Natural killer cell (primary cell): ENCODE results near the gene MYBPC2. TPM values are rescaled to one million over a fixed set of nuclear protein-coding genes. Genes with fewer than 3 reads are reported as not detected.
A peak's percentile ranks its signal among the peaks of the same experiment; 100 is the strongest.

ENCODE experiments used
- ATAC-seq, 3 donors: fragments of 150-1000 bp in 2 of 3; fragments of 200-7000 bp in 1 of 3; cut with Tn5 transposase; 1 replicate in 1 of 3; 2 replicates in 2 of 3; pipeline ENCODE4 v1.10.0; 2021; ENCODE audit warnings: mild to moderate bottlenecking in 2 of 3, moderate library complexity in 2 of 3
- DNase-seq, 2 donors: peaks; one replicate each; pipeline versions ENCODE4 v3.0.0 to v3.0.0-alpha.2; 2013 to 2021; ENCODE audit warnings: mixed read lengths in 1 of 2
- H3K27ac ChIP-seq: one replicate; pipeline ENCODE4 v1.5.1; 2013; ENCODE audit warnings: mild to moderate bottlenecking, low read length
- H3K27me3 ChIP-seq: one replicate; pipeline ENCODE4 v1.6.1; 2013; ENCODE audit warnings: low read length; ENCODE audit not compliant: control insufficient read depth, insufficient read depth
- H3K36me3 ChIP-seq: one replicate; pipeline ENCODE4 v1.6.1; 2013; ENCODE audit warnings: low read length; ENCODE audit not compliant: control insufficient read depth, insufficient read depth
- H3K4me1 ChIP-seq: one replicate; pipeline ENCODE4 v1.6.1; 2013; ENCODE audit warnings: low read length; ENCODE audit not compliant: control insufficient read depth, insufficient read depth
- H3K4me3 ChIP-seq: one replicate; pipeline ENCODE4 v1.5.1; 2013; ENCODE audit warnings: low read length
- H3K9me3 ChIP-seq: one replicate; pipeline ENCODE4 v1.6.1; 2013; ENCODE audit warnings: low read length; ENCODE audit not compliant: control insufficient read depth, insufficient read depth
- H3K27ac Mint-ChIP-seq, 2 donors: one replicate each; pipeline ENCODE4 v1.8.0; 2022; ENCODE audit warnings: mild to moderate bottlenecking in 2 of 2, mixed read lengths in 2 of 2, moderate library complexity in 1 of 2
- H3K27me3 Mint-ChIP-seq, 2 donors: one replicate each; pipeline ENCODE4 v1.8.0; 2022; ENCODE audit warnings: low read depth in 2 of 2, mixed read lengths in 2 of 2
- H3K36me3 Mint-ChIP-seq: one replicate; pipeline ENCODE4 v1.8.0; 2022; ENCODE audit warnings: mixed read lengths
- H3K4me1 Mint-ChIP-seq, 2 donors: one replicate each; pipeline ENCODE4 v1.8.0; 2022; ENCODE audit warnings: mixed read lengths in 2 of 2
- H3K4me3 Mint-ChIP-seq: one replicate; pipeline ENCODE4 v1.8.0; 2022; ENCODE audit warnings: mild to moderate bottlenecking, moderate library complexity, mixed read lengths
- H3K9me3 Mint-ChIP-seq, 2 donors: one replicate each; pipeline ENCODE4 v1.8.0; 2022; ENCODE audit warnings: mixed read lengths in 2 of 2
- CTCF ChIP-seq: fragments of 200-600 bp; IDR thresholded peaks from one replicate; pipeline ENCODE4 v1.8.0; 2022; ENCODE audit warnings: antibody characterized with exemption
- WGBS: methylation state at CpG from one replicate; pipeline ENCODE4 v1.1.7; 2013; ENCODE audit warnings: missing lambda C conversion rate; ENCODE audit not compliant: insufficient coverage; 5-methylcytosine and 5-hydroxymethylcytosine counted together
- intact Hi-C: fragments of 100-400 bp; cut with micrococcal nuclease; formaldehyde crosslinking; loops from one replicate; pipeline ENCODE4 v1.14.2; 2022
- total RNA-seq, 4 donors: library from RNA; stranded (reverse); fragments of 120-200 nt in 1 of 4; gene quantifications; one replicate each; pipeline versions ENCODE4 v1.2.3 to v1.2.4, GENCODE V29; 2013 to 2022

The MYBPC2 gene
- total RNA-seq, 3 donors from 2014 or later (not counting 1 experiment from before 2014, with no cell fraction given), result 0.09 to 0.15 TPM; not detected in 1

- ATAC-seq (no peak), DNase-seq (no peak)
- Histone ChIP-seq H3K9me3 (no peaks in the 10 kb centered on the region), H3K36me3 (no peaks in the 10 kb centered on the region), H3K27ac (peak overlapping the region; percentile 74), H3K4me3 (peak overlapping the region; percentile 55), H3K4me1 (peaks cover 48% of the 10 kb centered on the region), H3K27me3 (peaks cover 6% of the 10 kb centered on the region)
- TF ChIP-seq CTCF, result no peak
- Mint-ChIP-seq H3K27me3 (peaks cover 23 to 27% of the 10 kb centered on the region in 2 donors), H3K4me1 (peaks cover 12 to 27% of the 10 kb centered on the region in 2 donors), H3K4me3 (no peak overlapping the region), H3K27ac (peak overlapping the region in 1 of 2 donors; percentile 73), H3K36me3 (no peaks in the 10 kb centered on the region), H3K9me3 (no peaks in the 10 kb centered on the region)
- intact Hi-C loops, result no loop called here
- WGBS, result 8% methylated on average over 4 of the region's 8 CpGs
These were observed 13.1 kb upstream of the MYBPC2 start for GRCh38 chr19:50419580-50420035.

DNA sequence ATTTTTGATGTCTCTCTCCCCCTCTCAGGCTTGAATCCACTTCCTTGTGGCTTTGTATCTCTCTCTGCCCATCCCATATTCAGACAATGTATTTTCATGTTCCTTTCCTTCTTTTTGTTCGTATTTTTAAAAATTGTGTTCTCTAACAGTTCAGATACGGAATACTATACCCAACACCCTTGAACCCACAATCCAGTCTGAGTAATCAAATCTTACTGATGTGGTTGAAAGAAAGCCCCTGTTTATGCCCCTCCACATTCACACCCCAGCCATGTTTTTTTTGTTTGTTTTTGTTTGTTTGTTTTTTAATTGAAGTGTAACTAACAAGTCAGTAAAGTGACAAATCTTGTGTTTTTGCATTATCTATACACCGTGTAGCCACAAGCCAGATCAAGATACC is 12.6 kb upstream of the MYBPC2 start:
- peak in 2 of 3 donors; percentile 37 to 64 for ATAC-seq
- peak overlapping the region in 1 of 2 donors; percentile 29 for H3K27ac Mint-ChIP-seq

DNA sequence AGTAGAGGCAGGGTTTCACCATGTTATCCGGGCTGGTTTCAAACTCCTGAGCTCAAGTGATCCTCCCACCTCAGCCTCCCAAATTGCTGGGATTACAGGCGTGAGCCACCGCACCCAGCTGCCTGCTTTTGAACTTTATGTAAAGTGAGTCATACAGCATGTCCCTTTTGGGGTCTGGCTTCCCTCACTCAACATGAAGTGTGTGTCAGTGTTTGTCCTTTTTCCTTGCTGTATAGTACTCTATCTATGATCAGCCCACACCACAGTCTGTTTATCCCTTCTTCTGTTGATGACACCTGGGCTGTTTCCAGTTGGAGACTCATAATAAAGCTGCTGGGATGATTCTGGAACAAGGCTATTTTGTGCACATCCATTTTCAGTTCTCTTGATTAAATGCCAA is 11.9 kb upstream of the MYBPC2 start:
- no peaks in the 10 kb centered on the region for H3K9me3 ChIP-seq

More for the DNA sequence above, 12.6 kb upstream of the MYBPC2 start:
- Histone ChIP-seq H3K27ac (peak overlapping the region; percentile 74), H3K4me1 (peaks cover 43% of the 10 kb centered on the region), H3K4me3 (peak overlapping the region; percentile 55), H3K36me3 (no peaks in the 10 kb centered on the region), H3K9me3 (no peaks in the 10 kb centered on the region), H3K27me3 (peaks cover 6% of the 10 kb centered on the region)
- Mint-ChIP-seq H3K36me3 (no peaks in the 10 kb centered on the region), H3K4me1 (peaks cover 12 to 22% of the 10 kb centered on the region in 2 donors), H3K9me3 (no peaks in the 10 kb centered on the region), H3K4me3 (no peak overlapping the region), H3K27me3 (peaks cover 23 to 27% of the 10 kb centered on the region in 2 donors)
- no peak for TF ChIP-seq CTCF
- WGBS, result 25% methylated on average over 1 of the region's 3 CpGs
- no peak for DNase-seq
- intact Hi-C loops, result no loop called here

More for the DNA sequence above, 11.9 kb upstream of the MYBPC2 start:
- Histone ChIP-seq H3K27ac (no peak overlapping the region), H3K4me3 (no peak overlapping the region), H3K4me1 (peaks cover 40% of the 10 kb centered on the region), H3K36me3 (no peaks in the 10 kb centered on the region), H3K27me3 (peaks cover 6% of the 10 kb centered on the region)
- DNase-seq, result no peak
- intact Hi-C loops, result no loop called here
- WGBS, result 61% methylated on average over 3 of the region's 3 CpGs
- Mint-ChIP-seq H3K36me3 (no peaks in the 10 kb centered on the region), H3K27ac (no peak overlapping the region), H3K9me3 (no peaks in the 10 kb centered on the region), H3K4me3 (no peak overlapping the region), H3K27me3 (peaks cover 23 to 27% of the 10 kb centered on the region in 2 donors), H3K4me1 (peaks cover 12 to 20% of the 10 kb centered on the region in 2 donors)
- TF ChIP-seq CTCF, result no peak
- no peak for ATAC-seq
